Stimulated activated CD8-positive, alpha-beta memory T cell treated with anti-CD3 and anti-CD28 coated beads, Interleukin-4, amount 100 ng/mL, for 24 hours (primary cell): ENCODE data around the gene TMBIM1.

Experiments
- DNase-seq: peaks from one replicate; pipeline ENCODE4 v3.0.0-alpha.2; 2020; ENCODE audit warnings: low read depth

TMBIM1 gene

DNA sequence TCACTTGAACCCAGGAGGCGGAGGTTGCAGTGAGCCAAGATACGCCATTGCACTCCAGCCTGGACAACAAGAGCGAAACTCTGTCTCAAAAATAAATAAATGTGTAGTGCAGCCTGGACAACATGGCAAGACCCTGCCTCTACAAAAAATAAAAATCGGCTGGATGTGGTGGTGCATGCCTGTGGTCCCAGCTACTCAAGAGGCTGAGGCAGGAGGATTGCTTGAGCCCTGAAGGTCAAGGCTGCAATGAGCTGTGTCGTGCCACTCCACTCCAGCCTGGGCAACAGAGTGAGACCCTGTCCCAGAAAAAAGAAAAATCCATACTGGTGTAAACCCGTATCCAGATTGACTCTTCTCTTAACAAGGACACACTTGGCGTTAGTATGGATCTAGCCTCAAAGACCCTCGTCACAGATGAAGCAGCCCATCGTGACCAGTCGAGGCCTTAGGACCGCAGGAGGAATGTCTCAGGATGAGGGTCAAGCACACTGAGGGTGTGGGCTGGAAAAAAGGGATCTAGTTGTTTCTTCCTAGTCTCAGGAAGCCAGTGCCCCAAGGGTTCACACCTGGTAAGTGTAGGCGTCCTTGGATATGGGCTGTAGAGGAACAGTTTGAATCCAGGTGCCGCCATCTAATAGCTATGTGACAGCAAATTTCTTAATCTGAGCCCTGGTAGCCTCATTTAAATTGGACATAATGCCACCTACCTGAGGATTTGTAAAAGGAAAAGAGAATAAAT, 35.5 kb downstream of the TMBIM1 start:
- no peak for DNase-seq

DNA sequence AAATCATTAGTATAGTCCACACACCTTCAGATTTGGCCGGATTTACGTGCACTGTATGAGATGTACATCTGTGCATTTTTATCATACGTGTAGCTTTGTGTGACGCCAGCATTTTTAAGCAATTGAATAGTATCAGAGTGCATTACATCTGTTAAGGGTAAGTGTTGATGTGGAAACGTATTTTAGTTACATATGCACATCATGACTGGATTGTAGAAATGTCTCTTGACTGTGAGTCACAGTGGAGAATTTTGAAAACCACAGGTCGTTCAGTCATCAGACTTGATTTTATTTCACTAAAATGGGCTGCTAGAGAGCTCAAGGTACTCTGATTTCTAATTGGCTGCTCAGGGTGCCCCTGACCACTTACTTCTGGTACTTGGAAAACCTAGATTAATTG, 36.9 kb downstream of the TMBIM1 start:
- DNase-seq: no peak

DNA sequence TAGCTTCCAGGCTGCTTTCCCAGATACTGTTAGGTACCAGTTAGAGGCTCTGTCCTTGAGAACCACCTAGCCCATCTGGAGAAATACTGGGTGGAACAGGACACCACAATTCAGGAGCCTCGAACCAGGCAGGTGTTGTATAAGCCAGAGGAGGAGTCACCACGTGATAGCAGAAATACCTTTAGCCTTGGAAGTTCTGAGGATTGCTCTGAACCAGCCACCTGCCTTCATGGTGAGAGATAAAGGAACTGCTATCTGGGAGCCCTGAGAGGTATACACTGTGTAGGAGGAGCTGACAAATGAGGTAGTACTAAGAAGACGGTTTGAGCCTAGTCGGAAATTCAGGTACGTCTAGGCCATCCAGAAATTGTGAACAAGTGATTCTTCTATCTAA, 39.1 kb downstream of the TMBIM1 start:
- DNase-seq: no peak

DNA sequence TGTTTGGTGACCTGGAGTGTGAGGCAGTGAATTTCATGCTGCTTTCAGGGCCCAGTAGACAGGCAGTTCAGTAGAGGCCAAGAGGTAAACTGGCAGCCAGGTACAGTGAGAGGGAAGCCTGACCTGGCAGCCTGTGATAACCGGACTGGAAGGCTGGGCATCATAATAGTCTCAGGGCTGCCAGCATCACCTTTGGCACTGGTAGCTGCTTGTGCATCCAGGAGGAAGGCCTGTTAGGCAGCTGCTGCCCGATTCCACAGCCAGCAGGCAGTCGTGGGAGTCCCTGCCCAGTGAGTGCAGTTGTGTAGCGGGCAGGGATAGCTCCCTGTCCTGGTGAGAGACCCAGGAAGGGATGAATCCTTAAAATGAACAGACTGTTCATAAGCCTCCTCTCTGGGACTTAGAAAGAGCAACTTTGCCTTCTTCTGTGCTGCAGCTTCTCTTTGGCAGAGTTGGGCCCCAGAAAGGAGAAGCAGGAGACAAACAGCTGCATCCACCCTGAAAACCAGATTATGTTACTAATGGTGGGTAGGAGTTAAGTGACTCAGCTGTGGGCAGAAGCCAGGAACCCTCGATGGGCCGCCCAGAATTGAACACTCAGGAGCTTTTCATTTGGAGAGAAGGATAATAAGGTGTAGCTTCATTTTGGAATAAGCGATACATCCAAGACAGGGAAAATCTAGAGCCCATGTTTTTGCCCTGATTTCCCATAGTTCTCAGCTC, 39.6 kb downstream of the TMBIM1 start:
- no peak for DNase-seq

DNA sequence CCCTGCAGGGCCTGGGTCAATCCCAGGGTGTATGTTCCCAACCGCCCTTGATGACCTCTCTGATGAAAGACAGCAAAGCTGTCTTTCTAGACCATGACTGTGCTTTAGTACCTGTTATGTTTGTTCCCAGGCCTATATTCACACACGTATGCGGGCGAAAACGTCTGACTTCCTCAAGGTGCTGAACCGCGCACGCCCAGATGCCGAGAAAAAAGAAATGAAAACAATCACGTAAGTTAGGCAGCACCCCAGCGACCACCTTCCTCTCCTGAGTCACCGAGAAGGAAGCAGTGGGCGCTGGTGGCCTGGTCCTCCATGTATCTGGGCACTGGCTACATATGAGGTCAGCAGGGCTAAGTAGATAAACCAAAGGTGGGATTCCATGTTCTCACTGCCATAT, 42.6 kb downstream of the TMBIM1 start:
- no peak for DNase-seq

DNA sequence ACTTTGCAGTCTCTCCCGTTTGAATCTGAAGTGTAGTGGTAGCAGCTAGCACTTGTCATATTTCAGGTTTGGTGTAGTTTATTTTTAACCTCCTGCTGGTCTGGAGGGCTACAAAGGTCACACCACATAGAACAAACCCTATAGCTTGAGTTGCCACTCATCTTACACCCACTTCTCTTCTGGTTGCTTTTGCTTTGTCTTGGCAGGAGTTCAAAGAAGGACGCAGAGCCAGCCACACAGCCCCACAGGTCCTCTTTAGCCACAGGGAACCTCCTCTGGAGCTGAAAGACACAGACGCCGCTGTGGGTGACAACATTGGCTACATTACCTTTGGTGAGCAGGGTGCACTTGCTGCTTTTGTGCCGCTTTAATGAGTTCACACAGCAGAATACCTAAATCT, 47.1 kb downstream of the TMBIM1 start:
- no peak for DNase-seq

DNA sequence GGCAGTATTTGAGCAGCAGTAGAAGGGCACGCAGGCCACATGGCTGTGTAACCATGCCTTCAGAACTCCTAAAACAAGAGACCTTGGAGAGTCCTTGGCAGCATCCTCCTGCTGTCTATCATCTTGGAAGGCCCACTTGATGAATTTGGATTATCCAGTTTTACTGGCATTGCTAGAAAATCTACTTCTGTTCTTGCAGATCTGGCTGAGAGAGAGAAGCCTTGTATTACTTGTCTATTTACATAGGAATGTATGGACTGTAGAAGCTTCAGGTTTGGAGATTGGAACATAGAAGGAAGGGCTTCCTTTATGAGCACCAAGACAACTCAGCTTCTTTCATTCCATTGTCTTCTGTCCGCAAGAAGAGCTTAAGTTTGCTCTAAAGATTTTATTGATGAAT, 47.6 kb downstream of the TMBIM1 start:
- DNase-seq: no peak

DNA sequence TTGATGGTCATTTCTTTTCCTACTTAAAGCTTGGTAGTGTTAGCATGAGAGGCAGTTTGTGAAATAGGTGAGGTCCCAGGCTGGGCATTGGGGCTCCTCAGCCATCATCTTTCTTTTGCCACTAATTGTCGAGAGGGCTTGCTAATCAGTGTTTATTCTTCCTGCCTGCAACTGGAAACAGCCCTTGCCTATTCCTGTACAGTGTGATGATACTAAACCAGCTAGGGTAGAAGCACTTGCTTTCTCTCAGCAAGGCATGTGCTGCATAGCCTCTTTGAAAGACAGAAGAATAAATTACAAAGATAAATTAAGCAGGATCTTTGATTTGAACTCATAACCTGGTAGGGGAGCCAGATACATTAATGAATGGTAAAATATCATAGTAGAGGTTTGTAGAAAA, 48.1 kb downstream of the TMBIM1 start:
- no peak for DNase-seq

DNA sequence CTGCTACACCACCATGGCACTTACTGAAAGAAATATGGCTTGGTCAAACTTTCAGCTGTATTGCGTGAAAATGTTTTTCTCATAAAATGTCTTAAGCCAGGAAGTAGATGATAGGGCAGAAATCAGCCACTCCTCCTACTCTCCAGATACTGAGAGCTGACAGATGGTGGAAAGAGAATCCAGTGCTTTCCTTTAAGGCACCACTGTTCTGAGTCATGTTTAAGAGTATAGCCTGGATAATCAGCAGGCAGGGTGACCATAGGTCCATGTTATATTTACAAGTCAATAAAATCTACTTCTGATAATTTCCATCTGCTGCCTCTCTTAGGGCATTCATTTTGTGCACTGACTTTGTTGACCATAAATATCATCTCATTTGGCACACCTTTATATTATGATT, 53.4 kb downstream of the TMBIM1 start:
- DNase-seq: no peak

DNA sequence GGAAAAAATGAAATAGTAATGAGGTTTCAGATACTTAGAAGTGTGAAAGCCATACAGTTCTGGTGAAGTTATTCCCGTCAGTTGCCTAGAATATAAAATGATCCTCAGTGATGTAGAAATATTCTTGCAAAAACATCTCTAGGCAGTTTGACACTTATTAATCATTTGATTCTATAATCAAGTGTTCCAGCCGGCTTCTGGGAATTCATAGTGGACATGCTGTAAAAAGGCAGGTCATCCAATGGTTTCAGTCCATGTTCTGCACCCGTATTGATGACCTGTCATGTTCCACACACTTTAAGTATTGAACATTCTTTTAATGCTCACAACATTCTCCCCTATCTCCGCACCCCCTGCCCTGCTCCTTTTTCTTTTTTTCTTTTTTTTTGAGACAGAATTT, 55.5 kb downstream of the TMBIM1 start:
- no peak for DNase-seq

DNA sequence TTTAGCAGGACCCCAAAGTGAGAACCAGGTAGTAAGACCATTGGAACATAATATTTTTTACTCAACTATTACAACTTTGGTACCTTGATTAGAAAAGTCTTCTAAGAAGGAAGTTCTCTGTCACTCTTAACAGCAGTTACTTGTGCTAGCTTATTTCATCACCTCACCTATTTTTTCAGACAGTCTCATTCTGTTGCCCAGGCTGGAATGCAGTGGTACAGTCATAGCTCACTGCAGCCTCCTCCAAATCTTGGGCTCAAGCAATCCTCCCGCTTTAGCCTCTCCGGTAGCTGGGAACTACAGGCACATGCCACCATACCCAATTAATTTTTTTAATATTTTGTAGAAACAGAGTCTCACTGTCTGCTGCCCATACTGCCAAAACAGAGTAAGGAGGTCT, 57.3 kb downstream of the TMBIM1 start:
- DNase-seq: no peak

DNA sequence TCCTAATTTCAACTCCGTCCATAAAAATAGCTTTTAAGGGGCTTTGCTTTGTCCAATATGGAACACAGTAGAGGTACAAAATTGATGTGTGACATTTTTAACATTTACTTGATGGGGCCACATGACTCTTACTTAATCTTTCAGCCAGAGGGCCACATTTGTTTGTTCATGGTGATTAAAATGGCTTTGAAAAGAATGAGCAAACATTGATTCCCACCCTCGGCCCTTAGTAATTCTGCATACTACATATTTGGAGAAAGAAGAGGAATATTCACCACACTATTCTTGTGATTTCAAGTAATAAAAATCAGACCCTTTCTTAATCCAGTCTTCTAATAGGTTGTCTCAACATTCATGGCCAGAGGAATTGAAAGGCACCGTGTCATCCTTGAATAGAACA, 57.8 kb downstream of the TMBIM1 start:
- DNase-seq: no peak

DNA sequence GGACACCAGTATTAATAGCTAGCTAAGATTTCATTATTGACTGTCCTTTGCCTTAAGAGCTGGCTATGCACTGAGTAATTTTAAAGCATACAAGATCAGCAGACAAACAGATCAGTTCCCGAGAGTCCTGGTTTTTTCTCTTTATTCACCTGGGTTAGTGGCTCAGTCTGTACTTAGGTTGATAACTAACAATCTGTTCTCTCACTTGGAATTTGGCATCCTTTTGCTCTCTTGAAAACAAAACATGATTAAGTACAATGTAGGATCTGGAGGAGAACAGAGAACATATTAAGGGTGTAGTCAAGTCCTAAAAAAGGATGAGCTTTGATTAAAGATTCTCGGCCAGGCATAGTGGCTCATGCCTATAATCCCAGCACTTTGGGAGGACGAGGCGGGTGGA, 58.8 kb downstream of the TMBIM1 start:
- DNase-seq: no peak

DNA sequence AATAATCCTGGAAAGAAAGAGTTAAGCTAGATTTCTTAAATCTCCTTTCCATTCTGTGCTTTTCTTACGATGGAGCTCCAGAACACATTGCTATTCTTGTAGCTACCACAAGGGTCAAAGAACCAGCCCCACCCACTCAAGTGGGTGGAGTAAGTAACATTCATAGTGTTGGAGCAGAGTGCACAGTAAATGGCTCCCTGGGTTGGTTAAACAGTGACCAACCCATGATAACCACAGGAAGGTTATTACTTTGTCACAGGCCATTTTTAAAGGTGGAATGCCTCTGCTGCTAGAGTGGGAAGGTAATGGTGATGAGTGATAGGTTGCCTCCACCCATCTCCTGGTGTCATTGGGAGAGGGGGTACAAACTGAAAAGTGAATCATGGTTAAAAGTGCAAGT, 61.4 kb downstream of the TMBIM1 start:
- no peak for DNase-seq

DNA sequence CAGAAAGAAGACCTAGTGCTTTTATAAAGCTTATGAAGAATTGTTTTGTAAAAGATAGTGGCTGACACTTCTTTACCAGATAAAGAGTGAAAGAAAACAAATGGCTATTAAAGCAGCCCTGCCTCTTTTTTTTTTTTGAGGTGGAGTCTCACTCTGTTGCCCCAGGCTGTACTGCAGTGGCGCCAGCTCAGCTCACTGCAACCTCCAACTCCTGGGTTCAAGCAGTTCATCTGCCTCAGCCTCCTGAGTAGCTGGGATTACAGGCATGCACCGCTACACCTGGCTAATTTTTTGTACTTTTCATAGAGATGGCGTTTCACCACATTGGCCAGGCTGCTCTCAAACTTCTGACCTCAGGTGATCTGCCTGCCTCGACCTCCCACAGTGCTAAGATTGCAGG, 62.5 kb downstream of the TMBIM1 start:
- DNase-seq: no peak

DNA sequence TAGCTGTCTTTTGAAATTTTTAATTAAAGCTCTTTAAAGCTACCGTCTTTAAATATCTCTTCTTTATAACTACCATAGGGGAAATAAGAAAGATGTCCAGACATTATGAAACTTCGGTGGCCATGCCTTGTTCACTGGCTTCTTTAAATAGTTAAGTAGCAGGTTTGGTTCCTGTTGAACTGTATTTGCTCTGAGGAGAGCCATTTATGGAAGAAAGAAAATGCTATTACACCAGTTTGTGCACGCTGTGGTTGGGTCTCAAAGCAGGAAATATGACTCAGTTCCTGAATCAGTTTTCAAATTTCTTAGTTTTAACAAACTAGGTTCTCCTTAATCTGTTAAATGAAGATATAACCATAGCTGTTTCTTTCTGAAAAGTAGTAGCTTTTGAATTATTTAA, 63.1 kb downstream of the TMBIM1 start:
- DNase-seq: no peak

DNA sequence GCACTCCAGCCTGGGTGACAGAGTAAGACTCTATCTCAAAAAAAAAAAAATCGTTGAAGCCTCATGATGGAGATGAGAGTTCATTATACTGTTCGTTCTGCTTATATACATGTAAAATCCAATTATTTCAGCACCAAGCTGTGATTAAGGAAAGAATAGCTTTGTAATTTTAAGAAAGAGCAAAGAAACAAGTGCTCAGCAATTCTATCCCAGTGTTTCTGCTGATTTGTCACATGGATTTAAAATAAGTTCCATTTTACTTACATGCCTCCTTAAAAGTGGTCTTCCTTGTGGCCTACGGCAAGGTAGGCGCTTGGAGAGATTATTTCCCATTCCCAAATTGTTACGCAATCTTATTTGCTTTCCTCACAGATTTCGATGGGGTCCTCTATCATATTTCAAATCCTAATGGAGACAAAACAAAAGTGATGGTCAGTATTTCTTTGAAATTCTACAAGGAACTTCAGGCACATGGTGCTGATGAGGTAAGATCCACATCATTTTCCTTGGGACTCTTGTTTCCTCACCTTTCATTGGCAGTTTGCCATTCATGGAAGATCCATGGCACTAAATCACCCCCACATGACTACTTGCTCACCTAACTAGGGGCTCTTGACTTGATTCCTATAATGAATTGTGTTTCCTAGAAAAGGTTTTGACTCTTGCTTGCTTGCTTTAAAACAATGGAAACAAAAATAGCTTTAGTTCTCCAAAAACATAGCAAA, 63.8 kb downstream of the TMBIM1 start:
- DNase-seq: no peak

DNA sequence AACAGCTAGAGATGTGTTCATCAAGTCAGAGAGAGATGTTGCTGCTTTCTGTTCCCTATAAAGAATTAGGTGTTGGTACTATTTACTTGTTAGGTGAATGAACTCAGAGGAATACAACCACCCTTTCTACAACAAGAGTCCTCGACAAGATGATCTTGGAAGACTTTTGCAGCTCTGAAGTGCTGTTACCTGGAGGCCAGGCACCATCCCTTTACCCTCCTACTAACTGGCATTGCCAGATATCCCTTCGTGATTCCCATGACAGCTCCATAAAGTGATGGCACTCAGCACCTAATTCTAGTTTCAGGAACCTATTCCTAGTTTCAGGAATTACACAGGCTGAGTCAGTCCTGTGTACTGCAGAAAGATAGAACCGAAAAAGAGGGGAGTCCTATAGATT, 65.4 kb downstream of the TMBIM1 start:
- DNase-seq: no peak
